Ishikawa (cell line): ENCODE data around the gene BRK1.

Experiments
- EGR1 ChIP-seq: IDR thresholded peaks from 2 replicates; pipeline ENCODE4 v1.6.1; 2012
- EP300 ChIP-seq: IDR thresholded peaks from 2 replicates; pipeline ENCODE4 v1.6.1; 2012; ENCODE audit warnings: borderline replicate concordance
- NFIC ChIP-seq: IDR thresholded peaks from 2 replicates; pipeline ENCODE4 v1.6.1; 2012
- TEAD4 ChIP-seq: IDR thresholded peaks from 2 replicates; pipeline ENCODE4 v1.6.1; 2012

GRCh38 chr3:10160346-10160745 is 44.9 kb downstream of the BRK1 start:
- TF ChIP-seq TEAD4 (no peak), EGR1 (no peak), NFIC (no peak), EP300 (no peak)
